GM19035 (cell line): ENCODE measurements around the gene ZNF148.

Experiments used
- ATAC-seq: cut with Tn5 transposase; IDR thresholded peaks from one replicate; pipeline ENCODE4 v1.9.1; 2021; ENCODE audit not compliant: unreplicated experiment

Gene ZNF148

GRCh38 chr3:125289429-125289981 lies 85.6 kb downstream of the ZNF148 start:
- ATAC-seq: no peak

- no peak for ATAC-seq
Measured at GRCh38 chr3:125287248-125287647, 87.9 kb downstream of the ZNF148 start.

- no peak for ATAC-seq
Measured at GRCh38 chr3:125281381-125281780, 93.7 kb downstream of the ZNF148 start.

- ATAC-seq: no peak
Measured at GRCh38 chr3:125280668-125281361, 94.3 kb downstream of the ZNF148 start.

GRCh38 chr3:125278155-125278554 lies 97.0 kb downstream of the ZNF148 start:
- ATAC-seq: no peak

GRCh38 chr3:125271127-125271526 lies 104.0 kb downstream of the ZNF148 start:
- no peak for ATAC-seq

- ATAC-seq: no peak
Measured at GRCh38 chr3:125267460-125267859, 107.7 kb downstream of the ZNF148 start.

GRCh38 chr3:125266971-125267370 lies 108.2 kb downstream of the ZNF148 start:
- no peak for ATAC-seq

GRCh38 chr3:125262161-125262560 lies 113.0 kb downstream of the ZNF148 start:
- ATAC-seq: no peak

GRCh38 chr3:125261031-125261430 lies 114.1 kb downstream of the ZNF148 start:
- no peak for ATAC-seq

GRCh38 chr3:125260158-125260557 lies 115.0 kb downstream of the ZNF148 start:
- ATAC-seq: no peak

- no peak for ATAC-seq
Measured at GRCh38 chr3:125257536-125257935, 117.6 kb downstream of the ZNF148 start.

- no peak for ATAC-seq
Measured at GRCh38 chr3:125256675-125257074, 118.5 kb downstream of the ZNF148 start.

- no peak for ATAC-seq
Measured at GRCh38 chr3:125250973-125251372, 124.2 kb downstream of the ZNF148 start.

GRCh38 chr3:125246237-125246636 lies 128.9 kb downstream of the ZNF148 start:
- ATAC-seq: no peak

GRCh38 chr3:125245521-125245920 lies 129.6 kb downstream of the ZNF148 start:
- ATAC-seq: no peak

- no peak for ATAC-seq
Measured at GRCh38 chr3:125240496-125240895, 134.6 kb downstream of the ZNF148 start.

- no peak for ATAC-seq
Measured at GRCh38 chr3:125239266-125239665, 135.9 kb downstream of the ZNF148 start.

- ATAC-seq: no peak
Measured at GRCh38 chr3:125238759-125239158, 136.4 kb downstream of the ZNF148 start.

- ATAC-seq: no peak
Measured at GRCh38 chr3:125236331-125236903, 138.7 kb downstream of the ZNF148 start.

- no peak for ATAC-seq
Measured at GRCh38 chr3:125234831-125235230, 140.3 kb downstream of the ZNF148 start.

- ATAC-seq: no peak
Measured at GRCh38 chr3:125232401-125232800, 142.7 kb downstream of the ZNF148 start.

GRCh38 chr3:125231895-125232294 lies 143.2 kb downstream of the ZNF148 start:
- no peak for ATAC-seq
